Measurements from ENCODE around the gene ACVR1. TPM values are rescaled to one million over a fixed set of nuclear protein-coding genes. Genes with fewer than 3 reads are reported as not detected.

ACVR1 gene
- total and polyA plus RNA-seq, 2 of the 13 experiments (the other 11 are each of a cell fraction or from before 2014, with no cell fraction given) = 2.3 to 5.4 TPM

DNA sequence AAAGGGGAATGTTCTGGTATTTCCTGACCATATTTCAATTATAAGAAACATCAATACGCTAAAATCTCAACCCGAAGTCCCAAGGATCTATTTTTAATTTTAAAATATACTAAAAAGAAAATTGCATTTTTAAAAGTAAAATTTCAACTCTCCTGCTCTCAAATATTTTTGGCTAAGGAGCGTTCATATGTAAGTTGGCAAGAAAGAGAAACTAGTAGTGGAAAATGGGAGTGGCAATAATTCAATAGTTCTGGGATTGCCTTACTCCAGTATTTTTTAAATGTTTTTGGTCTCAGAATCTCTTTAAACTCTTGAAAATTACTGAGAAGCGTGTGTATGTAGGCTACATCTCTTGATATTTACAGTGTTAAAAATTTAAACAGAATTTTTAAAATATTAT, 72.7 kb downstream of the ACVR1 start:
- in situ Hi-C loops (cut with HindIII; ENCODE audit: extremely low pct_ligation_motif_present, low pct_unique_long_range_greater_than_20kb) = no loop called here
- Histone ChIP-seq H3K4me3 (replicated peaks in 1 of 3; ENCODE audit: insufficient read depth in 1 of 3, low read depth in 2 of 3, low read length in 3 of 3) (no peak overlapping the region), H3K36me3 (replicated peaks in 1 of 2; ENCODE audit: control insufficient read depth in 1 of 2, insufficient read depth in 2 of 2, low read length in 2 of 2) (no peaks in the 10 kb centered on the region), H4K20me1 (ENCODE audit: insufficient read depth, low read length) (no peaks in the 10 kb centered on the region), H3K4me2 (ENCODE audit: low read depth, low read length) (no peak overlapping the region), H3K4me1 (ENCODE audit: insufficient read depth, low read length) (no peaks in the 10 kb centered on the region), H3K27me3 (ENCODE audit: control insufficient read depth in 1 of 2, insufficient read depth in 2 of 2, low read length in 2 of 2) (no peaks in the 10 kb centered on the region), H3K27ac (ENCODE audit: extremely low read length, insufficient read depth, low read length) (no peak overlapping the region), H3K79me2 (ENCODE audit: insufficient read depth, low read length) (no peaks in the 10 kb centered on the region), H2AFZ (ENCODE audit: low read length) (no peak overlapping the region), H3K9me3 (ENCODE audit: low read length) (no peaks in the 10 kb centered on the region), H3K9ac (ENCODE audit: insufficient read depth, low read depth, low read length) (no peak overlapping the region)
- no peak for TF ChIP-seq ZNF460 (CRISPR knock-in tag; IDR thresholded peaks at IDR 0.05; ENCODE audit: borderline replicate concordance)
- no peak for TF ChIP-seq ZNF619 (CRISPR knock-in tag; IDR thresholded peaks at IDR 0.05)
- no peak for TF ChIP-seq MEIS1 (CRISPR knock-in tag; IDR thresholded peaks at IDR 0.05; ENCODE audit: borderline replicate concordance)
- TF ChIP-seq KLF12 (CRISPR knock-in tag; IDR thresholded peaks at IDR 0.05; ENCODE audit: borderline replicate concordance) = no peak
- TF ChIP-seq, protein P1, sequence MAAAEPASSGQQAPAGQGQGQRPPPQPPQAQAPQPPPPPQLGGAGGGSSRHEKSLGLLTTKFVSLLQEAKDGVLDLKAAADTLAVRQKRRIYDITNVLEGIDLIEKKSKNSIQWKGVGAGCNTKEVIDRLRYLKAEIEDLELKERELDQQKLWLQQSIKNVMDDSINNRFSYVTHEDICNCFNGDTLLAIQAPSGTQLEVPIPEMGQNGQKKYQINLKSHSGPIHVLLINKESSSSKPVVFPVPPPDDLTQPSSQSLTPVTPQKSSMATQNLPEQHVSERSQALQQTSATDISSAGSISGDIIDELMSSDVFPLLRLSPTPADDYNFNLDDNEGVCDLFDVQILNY (CRISPR knock-in tag; conservative IDR thresholded peaks at IDR 0.05) = no peak
- TF ChIP-seq ZNF225 (CRISPR knock-in tag; IDR thresholded peaks at IDR 0.05) = no peak
- TF ChIP-seq, protein P2, sequence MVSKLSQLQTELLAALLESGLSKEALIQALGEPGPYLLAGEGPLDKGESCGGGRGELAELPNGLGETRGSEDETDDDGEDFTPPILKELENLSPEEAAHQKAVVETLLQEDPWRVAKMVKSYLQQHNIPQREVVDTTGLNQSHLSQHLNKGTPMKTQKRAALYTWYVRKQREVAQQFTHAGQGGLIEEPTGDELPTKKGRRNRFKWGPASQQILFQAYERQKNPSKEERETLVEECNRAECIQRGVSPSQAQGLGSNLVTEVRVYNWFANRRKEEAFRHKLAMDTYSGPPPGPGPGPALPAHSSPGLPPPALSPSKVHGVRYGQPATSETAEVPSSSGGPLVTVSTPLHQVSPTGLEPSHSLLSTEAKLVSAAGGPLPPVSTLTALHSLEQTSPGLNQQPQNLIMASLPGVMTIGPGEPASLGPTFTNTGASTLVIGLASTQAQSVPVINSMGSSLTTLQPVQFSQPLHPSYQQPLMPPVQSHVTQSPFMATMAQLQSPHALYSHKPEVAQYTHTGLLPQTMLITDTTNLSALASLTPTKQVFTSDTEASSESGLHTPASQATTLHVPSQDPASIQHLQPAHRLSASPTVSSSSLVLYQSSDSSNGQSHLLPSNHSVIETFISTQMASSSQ (IDR thresholded peaks at IDR 0.05; ENCODE audit: low read depth) = no peak
- TF ChIP-seq, protein P2 (CRISPR knock-in tag; IDR thresholded peaks at IDR 0.05; ENCODE audit: borderline replicate concordance) = no peak
- no peak for TF ChIP-seq KMT2A (CRISPR knock-in tag; IDR thresholded peaks at IDR 0.05)
- TF ChIP-seq, protein P3, sequence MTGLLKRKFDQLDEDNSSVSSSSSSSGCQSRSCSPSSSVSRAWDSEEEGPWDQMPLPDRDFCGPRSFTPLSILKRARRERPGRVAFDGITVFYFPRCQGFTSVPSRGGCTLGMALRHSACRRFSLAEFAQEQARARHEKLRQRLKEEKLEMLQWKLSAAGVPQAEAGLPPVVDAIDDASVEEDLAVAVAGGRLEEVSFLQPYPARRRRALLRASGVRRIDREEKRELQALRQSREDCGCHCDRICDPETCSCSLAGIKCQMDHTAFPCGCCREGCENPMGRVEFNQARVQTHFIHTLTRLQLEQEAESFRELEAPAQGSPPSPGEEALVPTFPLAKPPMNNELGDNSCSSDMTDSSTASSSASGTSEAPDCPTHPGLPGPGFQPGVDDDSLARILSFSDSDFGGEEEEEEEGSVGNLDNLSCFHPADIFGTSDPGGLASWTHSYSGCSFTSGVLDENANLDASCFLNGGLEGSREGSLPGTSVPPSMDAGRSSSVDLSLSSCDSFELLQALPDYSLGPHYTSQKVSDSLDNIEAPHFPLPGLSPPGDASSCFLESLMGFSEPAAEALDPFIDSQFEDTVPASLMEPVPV (CRISPR knock-in tag; IDR thresholded peaks at IDR 0.05) = no peak
- TF ChIP-seq, protein P4, sequence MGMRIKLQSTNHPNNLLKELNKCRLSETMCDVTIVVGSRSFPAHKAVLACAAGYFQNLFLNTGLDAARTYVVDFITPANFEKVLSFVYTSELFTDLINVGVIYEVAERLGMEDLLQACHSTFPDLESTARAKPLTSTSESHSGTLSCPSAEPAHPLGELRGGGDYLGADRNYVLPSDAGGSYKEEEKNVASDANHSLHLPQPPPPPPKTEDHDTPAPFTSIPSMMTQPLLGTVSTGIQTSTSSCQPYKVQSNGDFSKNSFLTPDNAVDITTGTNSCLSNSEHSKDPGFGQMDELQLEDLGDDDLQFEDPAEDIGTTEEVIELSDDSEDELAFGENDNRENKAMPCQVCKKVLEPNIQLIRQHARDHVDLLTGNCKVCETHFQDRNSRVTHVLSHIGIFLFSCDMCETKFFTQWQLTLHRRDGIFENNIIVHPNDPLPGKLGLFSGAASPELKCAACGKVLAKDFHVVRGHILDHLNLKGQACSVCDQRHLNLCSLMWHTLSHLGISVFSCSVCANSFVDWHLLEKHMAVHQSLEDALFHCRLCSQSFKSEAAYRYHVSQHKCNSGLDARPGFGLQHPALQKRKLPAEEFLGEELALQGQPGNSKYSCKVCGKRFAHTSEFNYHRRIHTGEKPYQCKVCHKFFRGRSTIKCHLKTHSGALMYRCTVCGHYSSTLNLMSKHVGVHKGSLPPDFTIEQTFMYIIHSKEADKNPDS (CRISPR knock-in tag; IDR thresholded peaks at IDR 0.05) = no peak
- TF ChIP-seq ZNF816 (CRISPR knock-in tag; IDR thresholded peaks at IDR 0.05; ENCODE audit: borderline replicate concordance) = no peak
- no peak for TF ChIP-seq HNRNPK (IDR thresholded peaks at IDR 0.05; ENCODE audit: low read depth, low read length, poor library complexity, severe bottlenecking)
- TF ChIP-seq, protein P5, sequence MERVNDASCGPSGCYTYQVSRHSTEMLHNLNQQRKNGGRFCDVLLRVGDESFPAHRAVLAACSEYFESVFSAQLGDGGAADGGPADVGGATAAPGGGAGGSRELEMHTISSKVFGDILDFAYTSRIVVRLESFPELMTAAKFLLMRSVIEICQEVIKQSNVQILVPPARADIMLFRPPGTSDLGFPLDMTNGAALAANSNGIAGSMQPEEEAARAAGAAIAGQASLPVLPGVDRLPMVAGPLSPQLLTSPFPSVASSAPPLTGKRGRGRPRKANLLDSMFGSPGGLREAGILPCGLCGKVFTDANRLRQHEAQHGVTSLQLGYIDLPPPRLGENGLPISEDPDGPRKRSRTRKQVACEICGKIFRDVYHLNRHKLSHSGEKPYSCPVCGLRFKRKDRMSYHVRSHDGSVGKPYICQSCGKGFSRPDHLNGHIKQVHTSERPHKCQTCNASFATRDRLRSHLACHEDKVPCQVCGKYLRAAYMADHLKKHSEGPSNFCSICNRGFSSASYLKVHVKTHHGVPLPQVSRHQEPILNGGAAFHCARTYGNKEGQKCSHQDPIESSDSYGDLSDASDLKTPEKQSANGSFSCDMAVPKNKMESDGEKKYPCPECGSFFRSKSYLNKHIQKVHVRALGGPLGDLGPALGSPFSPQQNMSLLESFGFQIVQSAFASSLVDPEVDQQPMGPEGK (CRISPR knock-in tag; IDR thresholded peaks at IDR 0.05) = no peak
- BruUV-seq (replicated peaks) = no TSS peak
- intact Hi-C loops (cut with micrococcal nuclease; ENCODE audit: unreplicated experiment) = no loop called here
- CTCF ChIA-PET (ENCODE audit: low intra/inter-chr PET ratio, low total read pairs) = no interaction called here
- DNase-seq (ENCODE audit: low spot score) (no peak), ATAC-seq (no peak), FAIRE-seq (no peak)
- POLR2A ChIA-PET = no interaction called here
- 97% methylated on average over 4 of the region's 4 CpGs for WGBS (ENCODE audit: low lambda C conversion rate)
